BJ (cell line): ENCODE results near the gene MACROD1. TPM values are rescaled to one million over a fixed set of nuclear protein-coding genes. Genes with fewer than 3 reads are reported as not detected.

ENCODE experiments used
- CTCF ChIA-PET: fragments of 350-600 bp; formaldehyde crosslinking; extraction: SDS; loops from one replicate; lab custom pipeline; 2021; ENCODE audit warnings: antibody characterized with exemption, inconsistent platforms; lab: Yijun Ruan, JAX
- POLR2A ChIA-PET: fragments of 300-600 bp; sonication (Branson Sonifier 250); formaldehyde crosslinking; extraction: SDS; loops from one replicate; lab custom pipeline; 2021; ENCODE audit warnings: antibody characterized with exemption; lab: Charles Lee
- DNase-seq: peaks from one replicate; pipeline ENCODE4 v3.0.0-alpha.2; 2011; ENCODE audit warnings: low read depth
- H3K27me3 ChIP-seq: 2 replicates; pipeline ENCODE4 v1.6.0; 2011; ENCODE audit warnings: low read length; ENCODE audit not compliant: control insufficient read depth, insufficient read depth
- H3K36me3 ChIP-seq: 2 replicates; pipeline ENCODE4 v1.5.1; 2011; ENCODE audit warnings: low read length; ENCODE audit not compliant: control insufficient read depth, insufficient read depth
- H3K4me3 ChIP-seq: 2 replicates; pipeline ENCODE4 v1.5.1; 2011; ENCODE audit warnings: low read depth, mild to moderate bottlenecking, control low read depth, low read length
- polyA plus RNA-seq: library from polyadenylated mRNA; depleted of rRNA; stranded (reverse); fragments of >200 nt; gene quantifications from 2 replicates; pipeline ENCODE4 v1.2.3, GENCODE V29; 2011
- TF ChIP-seq, protein P1 (sequence below): IDR thresholded peaks from 2 replicates; pipeline ENCODE4 v1.5.1; 2011; ENCODE audit warnings: low read depth, mild to moderate bottlenecking, control low read depth, inconsistent platforms, low read length, moderate library complexity; ENCODE audit not compliant: insufficient read depth

MACROD1 gene
- polyA plus RNA-seq, 1 experiment = 12.4 TPM

DNA sequence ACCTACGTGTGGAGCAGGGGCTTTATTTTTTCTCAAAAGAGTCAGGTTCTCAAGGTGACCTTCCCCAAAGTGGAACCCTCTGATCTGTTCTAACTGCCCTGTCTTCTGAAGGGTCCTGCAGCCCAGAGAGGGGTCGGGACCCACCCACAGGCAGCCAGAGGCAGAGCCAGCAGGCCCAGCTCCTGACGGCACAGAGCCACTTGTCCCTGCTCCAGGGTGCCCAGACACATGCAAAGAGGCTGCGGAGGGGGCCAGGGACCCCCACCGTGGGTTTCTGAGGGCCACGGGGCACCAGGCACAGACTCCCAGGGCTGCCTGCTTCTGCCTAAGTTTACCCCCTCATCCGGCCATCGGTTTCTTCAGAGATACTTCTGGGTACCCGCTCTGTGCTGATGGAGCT, 93.0 kb downstream of the MACROD1 start:
- TF ChIP-seq, protein P1, sequence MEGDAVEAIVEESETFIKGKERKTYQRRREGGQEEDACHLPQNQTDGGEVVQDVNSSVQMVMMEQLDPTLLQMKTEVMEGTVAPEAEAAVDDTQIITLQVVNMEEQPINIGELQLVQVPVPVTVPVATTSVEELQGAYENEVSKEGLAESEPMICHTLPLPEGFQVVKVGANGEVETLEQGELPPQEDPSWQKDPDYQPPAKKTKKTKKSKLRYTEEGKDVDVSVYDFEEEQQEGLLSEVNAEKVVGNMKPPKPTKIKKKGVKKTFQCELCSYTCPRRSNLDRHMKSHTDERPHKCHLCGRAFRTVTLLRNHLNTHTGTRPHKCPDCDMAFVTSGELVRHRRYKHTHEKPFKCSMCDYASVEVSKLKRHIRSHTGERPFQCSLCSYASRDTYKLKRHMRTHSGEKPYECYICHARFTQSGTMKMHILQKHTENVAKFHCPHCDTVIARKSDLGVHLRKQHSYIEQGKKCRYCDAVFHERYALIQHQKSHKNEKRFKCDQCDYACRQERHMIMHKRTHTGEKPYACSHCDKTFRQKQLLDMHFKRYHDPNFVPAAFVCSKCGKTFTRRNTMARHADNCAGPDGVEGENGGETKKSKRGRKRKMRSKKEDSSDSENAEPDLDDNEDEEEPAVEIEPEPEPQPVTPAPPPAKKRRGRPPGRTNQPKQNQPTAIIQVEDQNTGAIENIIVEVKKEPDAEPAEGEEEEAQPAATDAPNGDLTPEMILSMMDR = no peak
- POLR2A ChIA-PET = no interaction called here
- H3K4me3 ChIP-seq = no peak overlapping the region
- CTCF ChIA-PET = no interaction called here
- no peaks in the 10 kb centered on the region for H3K36me3 ChIP-seq
- no peak for DNase-seq
- H3K27me3 ChIP-seq = peaks cover 3% of the 10 kb centered on the region

- ChIA-PET CTCF (no interaction called here), POLR2A (no interaction called here)
- Histone ChIP-seq H3K4me3 (no peak overlapping the region), H3K36me3 (no peaks in the 10 kb centered on the region), H3K27me3 (peaks cover 3% of the 10 kb centered on the region)
- no peak for DNase-seq
- TF ChIP-seq, protein P1 = no peak
These were observed 93.5 kb downstream of the MACROD1 start for GRCh38 chr11:64072403-64072802.

DNA sequence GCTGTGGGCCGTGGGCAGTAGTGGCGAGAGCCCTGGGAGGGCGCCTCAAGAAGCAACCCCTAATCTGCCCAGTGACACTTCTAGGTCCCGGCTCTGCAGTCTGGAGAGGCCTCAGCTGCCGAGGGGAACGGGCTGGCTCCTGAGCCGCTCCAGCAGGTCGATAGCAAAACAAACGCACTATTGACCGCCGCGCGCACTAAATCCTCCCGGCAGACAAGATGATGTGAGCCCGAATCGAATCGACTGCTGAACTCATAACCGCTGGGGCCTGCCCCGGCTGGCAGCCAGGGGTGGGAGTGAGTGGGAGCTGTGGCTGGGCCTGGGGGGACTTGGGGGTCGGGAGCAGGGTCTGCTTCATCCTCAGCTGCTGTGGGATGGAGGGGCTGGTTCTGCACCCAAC, 94.1 kb downstream of the MACROD1 start:
- DNase-seq = no peak
- ChIA-PET CTCF (no interaction called here), POLR2A (no interaction called here)
- Histone ChIP-seq H3K36me3 (no peaks in the 10 kb centered on the region), H3K27me3 (peaks cover 3% of the 10 kb centered on the region), H3K4me3 (no peak overlapping the region)
- TF ChIP-seq, protein P1 = no peak

GRCh38 chr11:64070314-64070681, 95.6 kb downstream of the MACROD1 start:
- POLR2A ChIA-PET = no interaction called here
- H3K27me3 ChIP-seq = no peaks in the 10 kb centered on the region; the same call in none of the 2 replicates
- no peak for DNase-seq
- CTCF ChIA-PET = interaction anchor here (0.6 kb wide), 1 partner anchor 451 kb away, joined by 3 read pairs; no protein-coding TSS in a partner anchor
- H3K36me3 ChIP-seq = no peaks in the 10 kb centered on the region
- TF ChIP-seq, protein P1 = no peak
- H3K4me3 ChIP-seq = no peak overlapping the region

DNA sequence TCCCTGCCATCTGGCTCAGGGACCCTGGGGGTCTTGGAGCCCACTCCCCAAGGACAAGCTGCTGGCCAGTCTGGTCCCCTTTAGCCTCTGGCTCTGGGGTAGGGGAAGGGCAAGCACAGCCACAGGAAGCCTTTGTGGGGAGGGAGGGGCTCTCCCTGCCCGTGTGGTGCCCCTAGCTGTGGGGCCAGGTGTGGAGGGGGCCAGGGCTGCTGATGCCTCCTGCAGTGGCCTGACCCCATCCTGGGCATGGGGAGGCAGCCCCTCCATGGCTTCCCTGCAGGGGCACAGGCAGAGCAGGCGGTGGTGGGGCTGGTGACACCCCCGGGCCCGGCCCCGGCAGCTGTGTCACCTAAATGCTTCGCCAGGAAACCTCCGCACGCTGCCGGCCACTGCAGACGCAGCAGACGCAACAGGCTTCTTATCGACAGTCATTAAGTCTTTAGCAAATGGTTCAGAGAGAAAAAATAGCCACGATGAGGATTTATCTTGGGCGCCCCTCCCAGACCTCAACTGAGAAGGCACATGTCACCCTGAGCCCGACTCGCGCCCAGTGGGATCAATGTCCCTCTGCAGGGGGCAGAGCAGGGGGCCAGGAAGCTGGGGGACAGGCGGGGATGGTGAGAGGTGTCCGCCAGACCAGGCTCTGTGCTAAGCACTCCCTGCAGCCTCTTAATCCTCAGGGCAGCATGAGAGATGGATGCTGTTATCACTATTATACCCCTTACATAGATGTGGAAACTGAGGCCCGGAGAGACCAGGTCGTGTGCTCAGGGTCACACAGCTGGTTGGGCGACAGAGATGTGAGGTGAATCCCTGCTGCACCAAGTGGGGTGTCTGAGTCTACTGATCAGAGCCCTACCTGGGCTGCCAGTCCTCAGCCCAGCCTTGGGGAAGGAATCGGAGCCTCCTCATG, 96.3 kb downstream of the MACROD1 start:
- ChIA-PET POLR2A (no interaction called here), CTCF (interaction anchor here (0.6 kb wide), 1 partner anchor 450 kb away, joined by 3 read pairs; no protein-coding TSS in a partner anchor)
- Histone ChIP-seq H3K4me3 (no peak overlapping the region), H3K36me3 (no peaks in the 10 kb centered on the region), H3K27me3 (no peaks in the 10 kb centered on the region; the same call in none of the 2 replicates)
- TF ChIP-seq, protein P1 = no peak
- DNase-seq = no peak
